ENCODE measurements around the gene RPL13. TPM values are rescaled to one million over a fixed set of nuclear protein-coding genes. Genes with fewer than 3 reads are reported as not detected.
A peak's percentile ranks its signal among the peaks of the same experiment; 100 is the strongest.

The RPL13 gene
- total and polyA plus RNA-seq, 9 of the 15 experiments (the other 6 are each of a cell fraction or from before 2014, with no cell fraction given): 227 to 6,042 (median 1,633) TPM

DNA sequence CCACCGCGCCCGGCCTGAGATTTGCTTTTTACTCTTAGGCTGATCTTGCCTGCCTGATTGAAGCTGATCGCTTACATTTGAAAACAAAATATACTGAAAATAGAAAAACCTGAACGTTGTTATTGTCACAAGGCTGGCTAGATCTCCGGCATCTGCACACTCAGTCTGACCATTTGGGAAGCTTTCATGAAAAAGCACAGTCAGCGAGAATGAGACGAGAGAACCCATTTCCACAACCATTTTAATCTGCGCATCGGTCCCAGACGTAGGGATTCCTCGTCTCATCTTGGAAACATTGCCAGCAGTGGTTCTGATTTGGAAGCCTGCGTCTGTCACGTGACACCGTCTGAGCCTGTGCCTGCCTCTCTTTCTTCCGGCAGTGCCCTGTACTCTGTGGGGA, 31.4 kb upstream of the RPL13 start (continued):
- TF ChIP-seq ZBTB49 (CRISPR knock-in tag; IDR thresholded peaks at IDR 0.05; ENCODE audit: borderline replicate concordance): no peak
- peak; percentile 47; the same call in 1 of the 2 replicates for TF ChIP-seq MAFF (IDR thresholded peaks at IDR 0.05; ENCODE audit: low read length)
- TF ChIP-seq TGIF2 (CRISPR knock-in tag; IDR thresholded peaks at IDR 0.05): no peak
- TF ChIP-seq TEAD2 (tag; IDR thresholded peaks at IDR 0.05): no peak
- TF ChIP-seq CTCFL (IDR thresholded peaks at IDR 0.05; ENCODE audit: borderline replicate concordance, insufficient read depth, low read depth, low read length, poor library complexity, severe bottlenecking): no peak
